Stimulated activated CD4-positive, alpha-beta T cell treated with anti-CD3 and anti-CD28 coated beads, Interleukin-4, amount 100 ng/mL, for 24 hours (primary cell): ENCODE measurements around the gene USP12.

Experiments used
- DNase-seq: peaks from one replicate; pipeline ENCODE4 v3.0.0-alpha.2; 2020

USP12 gene

GRCh38 chr13:27183561-27184147, 12.0 kb upstream of the USP12 start:
- DNase-seq = no peak

- DNase-seq = no peak
Measured at GRCh38 chr13:27182844-27183497, 11.4 kb upstream of the USP12 start.

GRCh38 chr13:27182054-27182453, 10.4 kb upstream of the USP12 start:
- no peak for DNase-seq

- DNase-seq = no peak
Measured at GRCh38 chr13:27177852-27178251, 6.2 kb upstream of the USP12 start.

- DNase-seq = no peak
Measured at GRCh38 chr13:27176470-27177410, 5.1 kb upstream of the USP12 start.

DNA sequence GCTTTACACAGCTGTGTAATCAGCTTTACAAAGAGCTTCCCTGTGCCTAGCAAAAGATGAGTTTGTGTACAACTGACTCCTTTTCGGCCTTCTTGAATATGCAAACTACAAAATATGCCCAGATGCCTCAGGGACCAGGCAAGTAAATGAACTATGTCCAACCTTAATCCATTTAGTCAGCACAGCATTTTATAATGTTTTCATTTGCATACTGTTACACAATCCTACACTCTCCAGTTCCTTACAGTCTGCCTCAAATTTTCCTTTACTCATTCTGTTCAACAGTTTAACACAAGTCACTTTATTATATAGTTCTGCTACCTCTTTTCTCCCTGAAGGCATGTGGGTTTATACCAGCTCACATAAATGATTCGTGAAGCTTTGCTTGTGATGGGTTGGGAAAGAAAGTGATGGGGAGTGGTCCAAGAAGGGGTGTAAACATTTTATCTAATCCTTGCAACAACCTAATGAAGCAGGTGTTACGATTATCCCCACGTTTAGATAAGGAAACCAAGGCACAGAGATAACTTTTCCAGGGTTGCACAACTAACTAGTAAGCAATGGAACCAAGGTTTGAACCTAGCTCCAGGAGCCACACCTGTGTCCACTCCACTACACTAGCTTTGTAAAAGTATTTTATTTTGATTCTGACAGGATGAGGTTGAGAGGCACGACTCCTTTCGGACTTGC, 3.3 kb upstream of the USP12 start:
- DNase-seq = no peak

GRCh38 chr13:27172495-27172842, 858 bp upstream of the USP12 start:
- peak; percentile 15 for DNase-seq

GRCh38 chr13:27171827-27172494, 350 bp upstream of the USP12 start:
- peak; percentile 85 for DNase-seq

DNA sequence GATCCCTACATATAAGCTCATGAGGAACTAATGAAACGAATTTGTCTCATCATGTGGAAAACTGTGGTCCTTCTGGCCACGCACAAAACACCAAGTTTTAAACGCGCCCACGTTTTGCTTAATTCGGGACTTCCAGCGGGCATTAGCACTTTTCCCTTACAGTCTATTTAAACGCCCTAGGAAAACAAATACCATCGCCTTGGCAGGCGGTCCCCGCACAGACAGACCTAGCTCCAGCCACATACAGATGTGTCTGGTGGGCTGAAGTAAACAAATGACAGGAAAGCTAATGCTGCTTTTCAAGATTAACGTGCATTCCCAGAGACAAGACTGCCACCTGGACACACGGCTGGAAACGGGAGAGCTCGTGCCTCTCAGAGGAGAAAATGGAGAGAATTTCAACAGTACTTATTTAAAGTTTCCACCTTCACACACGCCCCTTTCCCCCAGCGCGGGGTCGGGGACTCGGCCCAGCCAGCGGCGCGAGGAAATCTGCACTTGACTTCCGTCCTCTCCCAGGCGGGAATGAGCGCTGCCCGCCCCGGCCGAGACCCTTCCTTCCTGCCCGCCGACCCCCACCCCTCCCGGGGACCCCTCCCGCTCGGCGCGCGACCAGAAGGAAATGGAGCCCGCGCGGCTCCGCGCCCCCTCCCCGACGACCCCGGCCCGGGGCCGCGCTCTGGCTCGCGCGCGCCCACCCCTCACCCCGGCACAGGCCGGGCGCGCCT, 931 bp downstream of the USP12 start:
- DNase-seq = peak; percentile 53

- no peak for DNase-seq
Measured at GRCh38 chr13:27170221-27170515, 1.4 kb downstream of the USP12 start.

- no peak for DNase-seq
Measured at GRCh38 chr13:27168906-27169657, 2.5 kb downstream of the USP12 start.

DNA sequence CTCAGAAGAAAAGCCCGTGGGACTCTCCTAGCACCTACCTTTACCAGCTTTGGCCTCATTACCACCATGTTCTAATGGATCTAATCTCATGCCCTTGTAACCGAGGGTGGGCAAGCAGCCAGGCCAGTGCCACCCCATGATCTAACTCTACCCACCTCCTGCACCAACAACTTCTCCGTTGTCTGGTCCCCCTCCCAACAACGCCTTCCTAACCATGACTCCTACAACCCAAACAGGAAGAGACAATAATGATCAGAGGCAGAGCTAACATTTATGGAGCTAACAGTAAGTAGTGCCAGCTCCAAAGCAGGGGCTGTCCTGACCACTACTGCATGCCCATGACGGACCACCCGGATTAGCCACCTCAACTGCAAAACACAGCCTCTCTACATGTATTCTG, 3.5 kb downstream of the USP12 start:
- DNase-seq = no peak

GRCh38 chr13:27166313-27166712, 5.3 kb downstream of the USP12 start:
- no peak for DNase-seq

GRCh38 chr13:27161980-27162379, 9.6 kb downstream of the USP12 start:
- no peak for DNase-seq

- no peak for DNase-seq
Measured at GRCh38 chr13:27161423-27161822, 10.2 kb downstream of the USP12 start.

DNA sequence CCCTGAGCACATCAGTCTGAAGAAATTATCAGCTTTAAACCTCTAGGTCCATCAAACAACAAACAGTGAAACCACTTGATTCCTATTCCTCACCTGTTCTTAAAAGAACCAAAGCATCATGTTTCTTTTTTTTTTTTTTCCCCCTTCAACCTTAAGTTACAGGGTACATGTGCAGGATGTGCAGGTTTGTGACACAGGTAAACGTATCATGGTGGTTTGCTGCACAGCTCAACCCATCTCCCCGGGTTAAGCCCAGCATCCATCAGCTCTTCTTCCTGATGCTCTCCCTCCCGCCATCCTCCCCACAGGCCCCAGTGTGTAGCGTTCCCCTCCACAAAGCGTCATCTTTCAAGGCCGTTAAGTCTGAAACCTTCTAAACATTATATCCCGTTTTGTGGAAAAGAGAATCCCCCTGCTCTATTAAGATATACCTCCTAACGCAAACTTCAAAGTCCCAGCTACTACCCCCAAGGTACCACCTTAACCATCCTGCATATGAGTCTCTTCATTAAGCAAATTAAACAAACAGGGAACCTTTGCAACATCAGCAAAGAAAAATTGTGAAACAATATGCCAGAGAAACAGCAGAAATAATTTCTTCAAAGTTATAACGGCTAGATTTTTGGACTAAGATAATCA, 10.8 kb downstream of the USP12 start:
- no peak for DNase-seq

DNA sequence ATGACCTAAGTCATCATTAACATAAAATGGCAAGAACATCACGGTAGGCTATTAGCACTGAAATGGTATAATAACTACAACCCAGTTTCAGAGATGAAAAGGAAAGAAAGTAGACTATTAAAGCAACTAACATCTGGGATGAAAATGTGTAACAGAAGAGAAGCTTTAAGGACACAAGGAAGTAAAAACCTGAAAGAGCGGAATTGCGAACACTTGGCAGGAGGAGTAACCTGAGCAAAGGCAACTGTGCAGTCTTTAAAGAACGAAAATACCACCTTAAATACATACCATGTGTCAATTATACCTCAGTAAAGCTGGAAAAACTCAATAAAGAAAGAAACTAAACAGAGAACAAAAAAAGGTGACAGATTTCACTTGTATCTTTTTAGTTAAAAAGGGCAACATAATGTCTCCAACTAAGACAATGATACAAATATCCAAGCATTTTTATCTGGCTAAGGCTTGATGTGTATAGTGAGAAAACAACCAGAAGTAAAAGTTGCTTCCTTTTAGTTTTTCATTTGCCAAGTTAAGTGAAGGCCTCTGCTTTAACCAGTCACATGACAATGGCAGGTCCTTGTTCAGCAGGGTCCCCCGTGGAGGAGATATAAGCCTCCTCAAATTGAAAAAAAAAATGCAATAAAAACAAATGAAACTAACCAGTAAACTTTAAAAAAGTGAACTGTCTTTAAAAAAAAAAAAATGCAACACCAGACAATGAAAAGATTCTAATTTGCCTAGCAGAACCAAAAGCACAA, 11.6 kb downstream of the USP12 start:
- DNase-seq = no peak

GRCh38 chr13:27158335-27158734, 13.3 kb downstream of the USP12 start:
- no peak for DNase-seq

- no peak for DNase-seq
Measured at GRCh38 chr13:27151798-27152599, 19.6 kb downstream of the USP12 start.
